Measurements from ENCODE around the gene ATXN7L2.

Gene ATXN7L2

DNA sequence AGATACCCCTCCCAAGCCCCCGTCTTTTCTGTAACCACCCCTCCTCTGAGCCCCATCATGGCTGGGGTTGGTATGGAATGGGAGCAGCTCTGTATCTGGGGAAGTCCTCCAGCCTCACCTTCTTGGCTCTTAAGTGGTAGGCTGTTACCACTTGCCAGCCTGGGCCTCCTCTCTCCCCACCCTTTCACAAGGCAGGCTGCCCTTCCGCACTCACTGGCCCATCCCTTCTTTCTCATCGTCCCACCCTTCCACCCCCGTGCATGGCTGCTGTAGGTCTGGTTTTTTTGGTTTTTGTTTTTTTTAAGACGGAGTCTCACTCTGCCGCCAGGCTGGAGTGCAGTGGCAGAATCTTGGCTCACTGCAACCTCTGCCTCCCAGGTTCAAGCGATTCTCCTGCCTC is 15.4 kb downstream of the ATXN7L2 start:
- Histone ChIP-seq H3K36me3 (replicated peaks) (no peaks in the 10 kb centered on the region), H3K4me3 (ENCODE audit: low read depth, low read length) (no peak overlapping the region), H3K27ac (no peak overlapping the region), H3K27me3 (replicated peaks) (no peaks in the 10 kb centered on the region)
- in situ Hi-C loops (cut with HindIII; ENCODE audit: low pct_ligation_motif_present, low sequenced_read_pairs) = no loop called here
- DNase-seq = no peak
- TF ChIP-seq, protein P1, sequence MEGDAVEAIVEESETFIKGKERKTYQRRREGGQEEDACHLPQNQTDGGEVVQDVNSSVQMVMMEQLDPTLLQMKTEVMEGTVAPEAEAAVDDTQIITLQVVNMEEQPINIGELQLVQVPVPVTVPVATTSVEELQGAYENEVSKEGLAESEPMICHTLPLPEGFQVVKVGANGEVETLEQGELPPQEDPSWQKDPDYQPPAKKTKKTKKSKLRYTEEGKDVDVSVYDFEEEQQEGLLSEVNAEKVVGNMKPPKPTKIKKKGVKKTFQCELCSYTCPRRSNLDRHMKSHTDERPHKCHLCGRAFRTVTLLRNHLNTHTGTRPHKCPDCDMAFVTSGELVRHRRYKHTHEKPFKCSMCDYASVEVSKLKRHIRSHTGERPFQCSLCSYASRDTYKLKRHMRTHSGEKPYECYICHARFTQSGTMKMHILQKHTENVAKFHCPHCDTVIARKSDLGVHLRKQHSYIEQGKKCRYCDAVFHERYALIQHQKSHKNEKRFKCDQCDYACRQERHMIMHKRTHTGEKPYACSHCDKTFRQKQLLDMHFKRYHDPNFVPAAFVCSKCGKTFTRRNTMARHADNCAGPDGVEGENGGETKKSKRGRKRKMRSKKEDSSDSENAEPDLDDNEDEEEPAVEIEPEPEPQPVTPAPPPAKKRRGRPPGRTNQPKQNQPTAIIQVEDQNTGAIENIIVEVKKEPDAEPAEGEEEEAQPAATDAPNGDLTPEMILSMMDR (IDR thresholded peaks at IDR 0.05; ENCODE audit: low read depth, low read length, missing control alignments) = no peak

DNA sequence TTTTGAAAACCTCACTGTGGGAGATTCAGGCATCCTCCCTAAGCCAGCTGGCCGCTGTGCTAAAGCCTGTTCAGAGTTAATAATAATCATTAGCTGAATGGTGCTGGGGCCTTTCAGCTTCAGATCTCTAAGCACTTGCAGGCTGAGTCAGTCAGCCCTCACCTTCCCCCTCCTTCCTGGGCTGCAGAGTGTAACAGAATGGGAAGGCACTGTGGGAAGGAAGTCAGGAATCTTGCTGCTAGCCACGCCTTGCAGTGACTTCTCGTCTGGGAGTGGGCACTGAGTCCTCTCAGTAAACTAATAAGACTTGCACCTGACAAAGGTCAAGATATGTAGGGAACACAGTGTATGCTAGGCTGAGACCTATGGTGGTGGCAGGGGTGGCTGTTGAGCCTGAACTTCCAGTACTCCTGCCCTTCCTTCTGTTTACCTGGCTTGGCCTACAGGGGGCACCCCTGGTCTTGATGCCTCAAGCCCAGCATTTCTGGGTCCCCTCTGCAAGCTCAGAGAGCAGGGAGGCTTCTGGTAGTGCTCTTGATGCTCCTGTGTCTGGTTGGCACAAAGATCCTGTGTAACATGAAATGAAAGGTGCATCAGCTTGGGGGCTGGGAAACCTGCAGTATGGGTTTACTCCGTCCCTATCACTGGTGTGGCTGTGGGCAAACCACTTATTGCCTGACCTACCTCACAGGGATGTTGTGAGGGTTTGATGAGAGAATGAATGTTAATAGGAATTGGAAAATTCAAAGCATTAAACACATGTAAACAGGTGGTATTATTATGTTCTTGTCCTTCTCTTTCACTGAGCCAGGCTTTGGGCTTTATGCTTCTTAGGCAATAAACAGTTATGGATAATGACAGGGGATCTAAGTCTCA is 16.2 kb downstream of the ATXN7L2 start:
- H3K36me3 ChIP-seq (replicated peaks) = no peaks in the 10 kb centered on the region
- no peaks in the 10 kb centered on the region for H3K27me3 ChIP-seq (replicated peaks)
- H3K27ac ChIP-seq = no peak overlapping the region
- in situ Hi-C loops (cut with HindIII; ENCODE audit: low pct_ligation_motif_present, low sequenced_read_pairs) = no loop called here
- TF ChIP-seq, protein P1 (IDR thresholded peaks at IDR 0.05; ENCODE audit: low read depth, low read length, missing control alignments) = peak; percentile 70
- peak; percentile 26 for DNase-seq
- no peak overlapping the region for H3K4me3 ChIP-seq (ENCODE audit: low read depth, low read length)

DNA sequence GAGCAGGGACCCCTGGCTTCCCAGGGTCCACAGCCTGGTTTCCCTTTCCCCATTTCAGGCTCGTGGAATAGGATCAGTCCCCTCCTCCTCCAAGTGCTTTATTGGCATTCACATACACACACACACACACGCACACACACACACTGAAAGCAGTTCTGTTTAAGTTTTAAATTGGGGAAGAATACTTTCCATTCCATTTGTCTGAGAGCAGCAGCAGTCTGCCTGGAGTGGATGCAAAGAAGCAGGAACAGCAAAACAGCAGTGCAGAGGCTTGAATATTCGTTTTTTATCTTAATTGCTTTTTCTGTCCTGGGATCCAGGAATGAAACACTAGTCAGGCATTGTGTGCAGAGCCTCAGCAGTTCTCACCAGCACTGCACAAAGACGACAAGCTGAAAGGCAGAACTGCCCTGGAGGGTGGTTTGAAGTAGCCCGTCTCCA is 17.3 kb downstream of the ATXN7L2 start:
- no peaks in the 10 kb centered on the region for H3K27me3 ChIP-seq (replicated peaks)
- peak; percentile 59 for DNase-seq
- no peak overlapping the region for H3K4me3 ChIP-seq (ENCODE audit: low read depth, low read length)
- TF ChIP-seq, protein P1 (IDR thresholded peaks at IDR 0.05; ENCODE audit: low read depth, low read length, missing control alignments) = no peak
- H3K36me3 ChIP-seq (replicated peaks) = no peaks in the 10 kb centered on the region
- in situ Hi-C loops (cut with HindIII; ENCODE audit: low pct_ligation_motif_present, low sequenced_read_pairs) = no loop called here
- no peak overlapping the region for H3K27ac ChIP-seq

DNA sequence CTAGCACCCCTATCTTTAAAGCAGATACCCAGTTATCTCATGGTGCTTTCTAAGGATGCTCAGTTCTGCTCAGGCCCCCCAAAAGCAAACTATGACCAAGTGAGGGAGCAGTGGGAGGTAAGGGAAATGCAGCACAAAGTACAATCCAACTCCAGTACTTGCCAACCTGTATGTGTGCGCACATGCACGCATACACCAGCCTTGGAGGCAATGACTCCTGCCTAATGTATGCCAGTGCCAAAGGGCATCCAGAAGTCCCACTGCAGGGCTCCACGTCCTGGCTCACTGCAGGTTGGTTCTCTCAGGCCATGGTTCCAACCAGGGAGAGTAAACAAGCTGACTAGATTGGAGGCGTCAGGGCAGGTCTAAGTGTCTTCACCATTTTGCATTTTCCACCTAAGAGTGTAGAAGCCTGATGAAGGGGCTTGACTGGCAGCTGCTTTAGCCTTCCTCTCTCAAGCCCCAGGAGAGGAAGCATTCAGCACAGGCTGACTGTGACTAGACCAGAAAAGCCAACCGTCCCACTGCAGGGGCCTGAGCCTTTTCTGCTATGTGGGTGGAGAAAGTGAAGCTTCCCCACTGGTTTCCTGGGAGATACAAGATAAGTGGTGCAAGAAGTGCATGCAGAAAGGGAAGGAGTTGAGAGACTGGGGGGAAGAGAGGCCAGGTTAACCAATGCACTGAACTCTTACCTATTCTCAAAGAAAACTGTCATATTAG is 18.1 kb downstream of the ATXN7L2 start:
- in situ Hi-C loops (cut with HindIII; ENCODE audit: low pct_ligation_motif_present, low sequenced_read_pairs) = no loop called here
- Histone ChIP-seq H3K36me3 (replicated peaks) (no peaks in the 10 kb centered on the region), H3K27ac (no peak overlapping the region), H3K27me3 (replicated peaks) (no peaks in the 10 kb centered on the region), H3K4me3 (ENCODE audit: low read depth, low read length) (no peak overlapping the region)
- TF ChIP-seq, protein P1 (IDR thresholded peaks at IDR 0.05; ENCODE audit: low read depth, low read length, missing control alignments) = no peak
- no peak for DNase-seq

DNA sequence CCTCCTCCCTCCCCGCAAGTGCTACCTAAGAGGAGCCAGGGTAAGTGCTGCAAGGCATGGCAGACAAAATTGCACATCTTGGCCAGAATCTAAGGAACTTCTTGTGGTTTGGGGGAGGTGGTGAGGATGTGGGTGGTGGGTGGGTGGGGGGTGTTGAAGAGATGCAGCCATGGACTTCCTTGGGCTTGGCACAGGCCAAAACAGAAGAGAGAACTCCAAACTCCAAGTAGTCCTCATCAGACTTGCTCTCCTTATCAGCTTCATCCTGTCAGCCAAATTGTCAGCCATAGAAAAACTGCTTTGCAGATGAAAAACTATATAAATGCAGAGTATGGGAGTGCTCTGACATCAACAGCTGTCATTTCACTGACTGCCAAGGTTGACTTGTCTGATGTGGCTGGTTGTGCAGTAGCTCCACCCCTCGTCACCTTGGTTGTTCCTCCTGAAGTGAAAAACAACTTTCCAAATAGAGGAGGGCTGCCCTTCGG is 18.7 kb downstream of the ATXN7L2 start:
- no peak overlapping the region for H3K4me3 ChIP-seq (ENCODE audit: low read depth, low read length)
- DNase-seq = no peak
- H3K36me3 ChIP-seq (replicated peaks) = no peaks in the 10 kb centered on the region
- in situ Hi-C loops (cut with HindIII; ENCODE audit: low pct_ligation_motif_present, low sequenced_read_pairs) = no loop called here
- TF ChIP-seq, protein P1 (IDR thresholded peaks at IDR 0.05; ENCODE audit: low read depth, low read length, missing control alignments) = no peak
- no peak overlapping the region for H3K27ac ChIP-seq
- H3K27me3 ChIP-seq (replicated peaks) = no peaks in the 10 kb centered on the region

All from brain microvascular endothelial cell (primary cell).